Kidney epithelial cell (primary cell): ENCODE data around the gene ST8SIA1. TPM values are rescaled to one million over a fixed set of nuclear protein-coding genes. Genes with fewer than 3 reads are reported as not detected.

Experiments
- DNase-seq: peaks from one replicate; pipeline ENCODE4 v3.0.0-alpha.2; 2010; ENCODE audit warnings: low read depth
- H3K27me3 ChIP-seq: 2 replicates; pipeline ENCODE4 v1.6.0; 2011; ENCODE audit warnings: low read length; ENCODE audit not compliant: control insufficient read depth, insufficient read depth
- H3K36me3 ChIP-seq: 2 replicates; pipeline ENCODE4 v1.5.1; 2011; ENCODE audit warnings: low read length; ENCODE audit not compliant: control insufficient read depth, insufficient read depth
- H3K4me3 ChIP-seq: 2 replicates; pipeline ENCODE4 v1.5.1; 2011; ENCODE audit warnings: low read depth, mild to moderate bottlenecking, control low read depth, low read length
- CTCF ChIP-seq: IDR thresholded peaks from 2 replicates; pipeline ENCODE4 v1.5.1; 2011; ENCODE audit warnings: mild to moderate bottlenecking, moderate library complexity, low read length, control low read depth, inconsistent platforms; ENCODE audit not compliant: insufficient read depth, poor library complexity, severe bottlenecking
- total RNA-seq: library from RNA; depleted of rRNA; stranded (reverse); fragments of >200 nt; gene quantifications from 2 replicates; pipeline ENCODE4 v1.2.3, GENCODE V29; 2015

ST8SIA1 gene
- total RNA-seq, 1 donor from 2014 or later, result 0.21 TPM

GRCh38 chr12:22231078-22231477, 103.4 kb downstream of the ST8SIA1 start:
- Histone ChIP-seq H3K27me3 (no peaks in the 10 kb centered on the region), H3K4me3 (no peak overlapping the region), H3K36me3 (no peaks in the 10 kb centered on the region)
- no peak for TF ChIP-seq CTCF
- no peak for DNase-seq

DNA sequence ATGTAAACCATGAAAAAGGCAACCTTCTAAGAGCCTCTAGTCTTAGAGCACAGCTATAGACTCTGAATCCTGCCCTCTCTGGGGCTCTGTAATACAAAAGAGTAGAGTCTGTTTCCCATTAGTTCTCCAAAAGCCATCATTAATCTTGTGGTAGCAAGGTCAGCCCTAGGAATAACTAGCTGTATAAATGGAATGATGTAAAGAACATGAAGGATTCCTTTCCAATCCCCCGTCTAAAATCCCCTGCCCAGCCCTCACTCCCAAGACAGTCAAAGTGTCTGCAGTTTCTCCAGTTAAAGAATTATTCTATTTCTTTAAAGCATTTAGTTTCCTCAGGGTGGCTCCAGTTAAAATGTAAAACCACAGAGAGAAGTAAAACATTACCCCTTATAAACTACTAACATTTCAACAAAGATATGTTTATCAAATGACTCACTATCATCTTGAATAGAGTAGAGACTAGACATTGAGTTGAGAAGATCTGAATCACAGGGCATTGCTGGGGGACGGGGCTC, 104.2 kb downstream of the ST8SIA1 start:
- no peaks in the 10 kb centered on the region for H3K27me3 ChIP-seq
- no peak for DNase-seq
- H3K4me3 ChIP-seq, result no peak overlapping the region
- H3K36me3 ChIP-seq, result no peaks in the 10 kb centered on the region
- TF ChIP-seq CTCF, result no peak

GRCh38 chr12:22229652-22230279, 104.7 kb downstream of the ST8SIA1 start:
- no peaks in the 10 kb centered on the region for H3K27me3 ChIP-seq
- no peak overlapping the region for H3K4me3 ChIP-seq
- TF ChIP-seq CTCF, result no peak
- DNase-seq, result no peak
- no peaks in the 10 kb centered on the region for H3K36me3 ChIP-seq

DNA sequence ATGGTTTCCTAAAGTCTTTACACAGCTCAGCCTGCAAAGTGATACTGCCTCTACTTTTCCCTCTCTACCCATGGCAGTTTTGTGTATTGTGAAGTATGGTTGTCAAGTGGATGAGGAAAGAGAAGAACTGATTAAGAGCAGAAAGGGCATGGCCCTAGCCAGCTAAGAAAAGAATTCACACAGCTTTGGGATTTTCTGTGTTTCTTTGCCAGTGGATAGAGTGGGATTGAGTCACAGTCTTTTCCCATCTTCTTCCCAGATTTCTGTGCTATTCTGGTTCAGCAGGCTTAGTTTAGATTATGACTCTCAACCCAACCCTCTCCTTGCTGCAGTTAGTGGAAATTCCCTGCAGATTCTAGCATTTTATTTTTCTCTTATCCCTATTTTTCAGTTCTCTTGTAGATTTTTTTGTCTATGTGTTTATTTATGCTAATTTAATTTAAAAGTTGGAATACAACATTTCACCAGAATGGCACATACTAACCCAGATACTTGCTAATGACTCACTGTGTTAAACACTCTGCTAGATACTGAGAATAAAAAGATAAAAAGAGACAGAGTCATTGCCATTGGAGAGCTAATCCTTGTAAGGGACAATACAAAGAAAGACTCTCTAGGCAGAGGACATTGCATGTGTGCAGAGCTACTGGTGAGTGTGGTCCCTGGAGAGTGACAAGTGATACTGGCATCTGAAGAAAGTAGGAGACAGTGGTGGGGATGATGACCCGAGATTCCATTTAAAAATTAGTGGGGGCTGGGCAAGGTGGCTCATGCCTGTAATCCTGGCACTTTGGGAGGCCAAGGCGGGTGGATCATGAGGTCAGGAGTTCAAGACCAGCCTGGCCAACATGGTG, 106.3 kb downstream of the ST8SIA1 start:
- H3K27me3 ChIP-seq, result no peaks in the 10 kb centered on the region
- H3K4me3 ChIP-seq, result no peak overlapping the region
- no peaks in the 10 kb centered on the region for H3K36me3 ChIP-seq
- DNase-seq, result no peak
- TF ChIP-seq CTCF, result no peak

DNA sequence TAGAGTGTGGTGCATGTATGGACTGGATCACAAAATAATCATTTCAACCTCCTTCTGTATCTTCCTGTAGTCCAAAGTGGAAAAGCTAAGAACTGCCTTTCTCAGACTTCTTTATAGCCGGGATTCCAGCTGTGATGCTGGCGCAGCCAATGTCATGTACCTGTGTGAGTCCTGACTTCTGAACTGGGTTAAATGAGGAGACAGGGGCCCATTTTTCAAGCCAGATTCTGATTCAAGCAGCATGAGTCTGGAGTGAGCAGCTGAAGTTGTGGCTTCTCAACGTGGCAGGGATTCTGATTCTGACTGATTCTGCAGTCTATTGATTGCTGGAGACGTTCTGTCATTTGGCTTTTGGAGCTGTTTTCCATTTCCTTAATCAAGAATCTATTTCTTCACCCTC, 111.2 kb downstream of the ST8SIA1 start:
- TF ChIP-seq CTCF, result no peak
- no peaks in the 10 kb centered on the region for H3K27me3 ChIP-seq

DNA sequence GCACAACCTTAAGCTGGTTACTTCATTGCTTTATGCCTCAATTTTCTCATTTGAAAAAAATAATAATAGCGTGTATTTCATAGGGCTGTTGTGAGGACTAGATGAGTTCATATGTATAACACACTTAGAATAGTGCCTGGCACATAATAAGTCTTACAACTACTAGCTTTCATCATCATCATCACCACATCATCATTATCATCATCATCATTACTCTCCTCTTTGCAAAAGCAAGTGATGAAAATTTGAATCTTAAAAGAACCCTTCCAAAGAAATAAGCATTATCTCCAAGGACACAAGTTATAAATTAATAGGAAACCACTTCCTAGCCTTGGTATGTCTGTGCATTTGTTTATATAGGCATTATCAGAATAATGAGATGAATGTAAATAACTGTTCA, 117.0 kb downstream of the ST8SIA1 start:
- TF ChIP-seq CTCF, result no peak

More for the DNA sequence above, 111.2 kb downstream of the ST8SIA1 start:
- Histone ChIP-seq H3K36me3 (no peaks in the 10 kb centered on the region), H3K4me3 (no peak overlapping the region)
- no peak for DNase-seq

More for the DNA sequence above, 117.0 kb downstream of the ST8SIA1 start:
- DNase-seq, result no peak
- Histone ChIP-seq H3K36me3 (no peaks in the 10 kb centered on the region), H3K27me3 (no peaks in the 10 kb centered on the region), H3K4me3 (no peak overlapping the region)
